ENCODE measurements around the gene ZNF524.
A peak's percentile ranks its signal among the peaks of the same experiment; 100 is the strongest.

The ZNF524 gene

GRCh38 chr19:55603115-55603514 lies 3.0 kb downstream of the ZNF524 start:
- no peak for DNase-seq

GRCh38 chr19:55603581-55604292 lies 3.6 kb downstream of the ZNF524 start:
- DNase-seq, result no peak

GRCh38 chr19:55605207-55605636 lies 5.1 kb downstream of the ZNF524 start:
- DNase-seq, result peak; percentile 99

- peak; percentile 80 for DNase-seq
Observed at GRCh38 chr19:55605637-55606470, 5.8 kb downstream of the ZNF524 start, which contains the start of gene ZNF865. ZNF865 (plus strand) TSS chr19:55605647; CDS start chr19:55613619, 7,972 bp downstream.

- DNase-seq, result no peak
Observed at GRCh38 chr19:55606471-55606787, 6.3 kb downstream of the ZNF524 start.

GRCh38 chr19:55606817-55607216 lies 6.7 kb downstream of the ZNF524 start:
- DNase-seq, result no peak

GRCh38 chr19:55609326-55609725 lies 9.2 kb downstream of the ZNF524 start:
- no peak for DNase-seq

- no peak for DNase-seq
Observed at GRCh38 chr19:55611300-55611982, 11.4 kb downstream of the ZNF524 start.

- no peak for DNase-seq
Observed at GRCh38 chr19:55611983-55612645, 12.0 kb downstream of the ZNF524 start.

- DNase-seq, result no peak
Observed at GRCh38 chr19:55613396-55613795, 13.3 kb downstream of the ZNF524 start.

- no peak for DNase-seq
Observed at GRCh38 chr19:55613930-55614710, 14.0 kb downstream of the ZNF524 start.

- no peak for DNase-seq
Observed at GRCh38 chr19:55614711-55615542, 14.8 kb downstream of the ZNF524 start.

- no peak for DNase-seq
Observed at GRCh38 chr19:55615543-55616394, 15.7 kb downstream of the ZNF524 start.

- no peak for DNase-seq
Observed at GRCh38 chr19:55616395-55616875, 16.3 kb downstream of the ZNF524 start.

- no peak for DNase-seq
Observed at GRCh38 chr19:55617426-55617825, 17.3 kb downstream of the ZNF524 start.

GRCh38 chr19:55618426-55618825 lies 18.3 kb downstream of the ZNF524 start:
- DNase-seq, result no peak

GRCh38 chr19:55619286-55619685 lies 19.2 kb downstream of the ZNF524 start:
- no peak for DNase-seq

GRCh38 chr19:55620410-55621204 lies 20.5 kb downstream of the ZNF524 start:
- peak; percentile 62 for DNase-seq

- DNase-seq, result no peak
Observed at GRCh38 chr19:55621205-55621672, 21.2 kb downstream of the ZNF524 start.
